NCI-H2107 (cell line): Measurements from ENCODE around the gene SQSTM1.
"Not testable (repeated sequence)": the region's sequence is repeated elsewhere in the genome, so short reads cannot be mapped to it uniquely, and the experiment has no call there.

Experiments
- DNase-seq: peaks from one replicate; lab custom pipeline; 2025; lab: John Stamatoyannopoulos, UW

SQSTM1 gene

DNA sequence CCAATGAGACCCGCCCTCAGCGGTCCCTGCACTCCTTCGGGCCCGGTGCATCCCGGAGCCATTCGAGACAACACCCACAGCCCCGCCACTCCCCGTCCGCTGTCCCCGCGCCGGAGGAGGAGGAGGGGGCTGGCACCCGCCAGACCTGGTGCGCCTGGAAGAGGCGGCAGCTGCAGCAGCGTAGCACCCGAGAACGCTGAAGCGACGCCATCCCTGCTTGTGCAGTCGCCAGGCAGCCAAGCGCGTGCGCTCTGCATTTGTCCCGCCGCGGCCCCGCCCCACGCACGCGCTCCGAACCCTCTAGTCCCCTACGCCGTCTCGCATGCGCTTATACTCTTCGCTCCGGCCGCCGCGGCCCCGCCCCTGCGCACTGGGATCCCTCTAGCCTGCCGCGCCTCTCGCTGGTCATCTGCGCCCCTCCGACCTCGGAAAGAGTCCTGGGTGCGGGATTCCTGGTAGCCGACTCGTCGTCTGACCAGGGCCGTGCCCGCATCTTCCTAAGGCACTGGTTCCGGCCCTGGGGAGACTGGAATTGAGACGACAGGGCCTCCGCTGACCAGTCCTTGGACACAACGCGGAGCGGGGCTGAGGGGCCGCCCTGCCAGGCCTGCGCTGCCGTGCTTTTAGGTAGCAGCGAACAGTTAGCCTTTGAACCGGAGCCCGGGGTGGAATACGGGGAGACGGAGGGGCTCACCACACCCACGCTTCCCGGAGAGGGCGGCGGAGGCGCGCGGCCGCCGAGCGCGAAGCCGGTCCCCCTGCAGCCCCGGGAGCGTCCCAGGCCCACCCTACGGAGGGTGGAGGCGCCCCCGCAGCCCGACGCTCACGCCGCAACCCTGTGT is 38.1 kb downstream of the SQSTM1 start, which contains the start of gene MRNIP:
TSS of gene MRNIP (minus strand) at position 232 of the 842 bp plus-strand sequence. CDS start at position 211, 21 bp downstream.
- peak; percentile 70 for DNase-seq

- no peak for DNase-seq
Measured at GRCh38 chr5:179860301-179860700, 39.6 kb downstream of the SQSTM1 start.

DNA sequence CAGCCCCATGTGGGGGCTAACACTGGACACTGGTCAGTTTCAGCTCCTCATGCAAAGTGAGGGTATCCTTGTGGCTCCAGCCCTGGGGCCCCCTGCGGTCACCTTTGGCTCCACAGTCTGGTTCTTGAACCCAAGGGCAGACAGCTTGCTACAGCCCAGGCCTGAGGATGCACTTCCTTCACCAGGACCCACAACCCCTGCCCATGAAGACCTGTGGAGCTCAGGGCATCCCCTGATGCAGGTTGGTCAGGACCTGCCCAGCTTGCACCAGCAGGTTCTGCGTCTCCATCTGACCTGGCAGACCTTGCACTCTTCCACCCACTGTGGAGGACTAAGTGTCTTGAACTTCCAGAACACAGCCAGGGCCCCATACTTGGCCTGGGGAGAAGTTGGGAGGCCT is 41.6 kb downstream of the SQSTM1 start:
- no peak for DNase-seq

DNA sequence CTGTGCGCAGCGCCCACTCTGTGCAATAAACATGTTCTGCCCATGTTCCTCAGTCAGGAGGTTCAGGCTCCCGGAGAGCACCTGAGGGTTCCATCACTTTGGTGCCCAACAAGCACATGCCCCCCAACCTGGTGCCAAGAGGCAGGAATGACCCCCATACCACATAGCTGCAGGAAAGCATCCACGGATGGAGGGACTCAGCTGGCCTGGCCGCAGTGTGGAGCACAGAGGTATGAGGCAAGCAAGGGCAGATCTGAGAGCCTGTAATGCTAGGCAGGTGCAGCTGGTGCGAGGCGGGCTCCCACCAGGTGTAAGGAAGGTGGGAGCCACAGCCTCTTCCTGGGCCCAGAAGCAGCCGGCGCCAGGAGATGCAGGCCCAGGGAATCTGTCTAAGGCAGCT is 42.2 kb downstream of the SQSTM1 start:
- no peak for DNase-seq

GRCh38 chr5:179863449-179864085 is 42.9 kb downstream of the SQSTM1 start:
- no peak for DNase-seq

GRCh38 chr5:179864686-179865085 is 44.0 kb downstream of the SQSTM1 start:
- no peak for DNase-seq

DNA sequence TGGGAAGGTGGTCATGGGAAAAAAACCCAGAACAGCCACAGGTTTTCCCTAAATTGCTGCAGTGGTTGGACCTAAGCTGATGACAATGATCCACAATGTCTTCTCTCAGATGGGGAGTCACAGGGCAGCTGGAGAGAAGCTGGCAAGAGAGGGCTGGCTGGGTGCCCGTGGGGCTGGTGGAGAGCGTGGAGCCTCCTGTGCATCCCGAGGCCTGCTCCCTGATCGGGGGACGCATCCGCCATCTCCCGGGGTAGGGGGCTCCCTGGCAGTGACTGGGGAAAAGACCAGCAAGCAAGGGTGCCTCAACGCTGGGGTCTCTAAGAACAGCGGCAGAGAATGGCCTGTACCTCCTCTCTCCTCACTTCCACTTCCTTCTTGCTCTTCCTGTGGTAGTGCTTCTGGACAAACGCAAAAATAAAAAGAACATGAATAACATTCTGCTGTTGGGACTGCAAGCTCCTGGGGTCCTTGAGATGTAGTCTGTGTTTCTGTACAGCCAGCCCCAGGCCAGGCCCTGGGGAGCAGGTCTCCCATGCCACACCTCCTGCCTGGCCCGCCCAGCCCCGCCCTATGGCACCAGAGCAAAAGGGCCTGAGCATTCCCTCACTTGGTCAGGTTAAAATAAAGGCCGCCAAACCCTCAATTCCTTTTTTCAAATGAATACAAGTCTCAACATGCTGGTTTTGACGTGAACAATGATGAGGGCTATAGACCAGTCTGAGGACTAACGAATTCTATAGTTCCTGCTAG is 45.0 kb downstream of the SQSTM1 start:
- no peak for DNase-seq

DNA sequence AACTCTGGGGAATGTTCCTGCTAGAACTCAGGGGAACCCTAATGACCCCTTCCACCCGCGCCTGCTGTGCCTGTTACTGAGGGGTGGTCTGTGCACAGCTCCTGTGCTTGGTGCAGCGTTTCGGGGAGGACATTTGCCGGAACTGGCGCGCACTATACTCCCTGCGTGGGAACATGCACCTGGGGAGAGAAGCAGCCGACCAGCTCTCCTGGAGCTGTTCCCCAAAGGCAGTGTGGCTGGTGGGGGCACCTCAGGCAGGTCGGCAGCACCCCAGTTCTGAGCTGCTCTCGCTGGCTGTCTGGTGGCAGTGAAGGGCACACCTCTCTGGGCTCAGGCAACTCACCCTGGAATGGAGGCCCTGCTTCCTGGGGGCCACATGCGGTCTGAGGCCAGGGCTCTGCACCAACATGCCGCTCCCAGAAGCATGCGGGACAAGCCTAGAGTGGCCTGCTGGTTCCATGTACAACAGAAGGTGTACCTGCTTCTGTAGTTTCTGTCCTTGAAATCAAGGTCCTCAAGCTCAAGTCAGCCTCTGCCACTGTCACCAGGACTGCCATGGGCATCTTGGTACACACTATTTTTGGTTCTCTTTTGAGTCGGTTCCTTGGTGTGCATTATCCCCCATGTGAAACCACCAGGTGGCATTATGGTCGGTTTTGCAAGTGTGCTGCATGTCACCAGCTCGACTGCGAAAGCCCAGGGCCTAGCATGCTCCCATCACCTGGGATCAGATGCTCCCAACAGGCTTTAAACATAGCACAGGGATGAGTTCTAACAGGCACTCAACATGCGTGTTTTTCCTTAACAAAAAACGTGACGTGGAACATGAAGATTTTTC is 45.8 kb downstream of the SQSTM1 start:
- DNase-seq = no peak

DNA sequence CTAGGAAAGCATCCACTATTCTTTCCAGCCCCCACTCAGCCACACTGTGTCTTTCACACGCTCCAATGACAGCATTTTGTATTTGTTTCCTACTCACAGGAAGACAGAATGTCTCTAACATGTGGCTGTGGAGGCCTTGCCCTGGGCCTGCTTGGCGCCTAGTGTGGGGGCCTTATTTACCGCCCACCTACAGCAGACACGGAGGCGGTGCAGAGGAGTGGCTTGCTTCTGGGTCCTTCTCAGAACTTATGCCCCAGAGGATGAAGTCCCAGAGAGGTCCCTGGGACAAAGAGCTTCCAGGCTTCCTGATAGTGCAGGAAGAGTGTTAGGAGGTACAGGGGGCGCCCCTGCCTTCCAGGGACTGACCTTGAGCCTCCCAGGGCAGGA is 46.4 kb downstream of the SQSTM1 start:
- no peak for DNase-seq

DNA sequence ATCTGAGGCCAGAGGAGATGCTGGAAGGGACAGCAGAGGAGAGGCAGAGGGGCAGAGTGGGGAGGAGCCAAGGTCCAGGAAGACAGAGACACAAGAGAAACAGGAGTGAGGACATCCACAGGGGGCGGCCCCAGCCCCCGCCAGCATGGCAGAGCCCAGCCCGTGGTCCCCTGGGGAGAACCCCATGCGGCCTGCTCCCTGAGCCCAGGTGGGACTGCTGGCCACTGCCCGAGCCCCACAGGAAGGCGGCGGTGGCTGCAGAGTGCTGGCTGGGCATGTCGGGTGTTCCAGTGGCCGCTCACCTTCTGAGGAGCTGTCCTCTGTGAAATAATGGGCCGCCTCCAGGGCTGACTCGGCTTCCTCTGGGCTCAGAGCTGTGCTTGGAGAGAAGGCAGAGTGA is 46.8 kb downstream of the SQSTM1 start:
- no peak for DNase-seq

DNA sequence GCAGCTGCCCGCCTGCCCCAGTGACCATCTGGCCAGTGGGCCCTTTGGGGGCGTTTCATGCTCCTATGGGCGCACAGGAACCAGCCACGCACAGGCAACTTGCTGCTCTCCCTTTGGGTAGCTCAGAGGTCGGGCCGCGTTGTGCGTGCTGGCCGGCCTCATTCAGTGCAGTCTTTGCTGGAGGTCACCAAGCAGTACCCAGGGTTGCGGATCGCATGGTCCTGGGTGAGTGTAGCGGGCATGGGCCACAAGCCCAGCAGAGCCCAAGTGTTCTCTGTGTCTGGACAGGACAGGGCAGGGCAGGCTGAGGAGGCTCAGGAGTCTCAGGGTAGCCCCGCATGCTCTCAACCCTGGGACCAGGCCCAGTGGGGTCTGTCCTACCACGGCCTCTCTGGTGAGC is 47.8 kb downstream of the SQSTM1 start:
- no peak for DNase-seq

DNA sequence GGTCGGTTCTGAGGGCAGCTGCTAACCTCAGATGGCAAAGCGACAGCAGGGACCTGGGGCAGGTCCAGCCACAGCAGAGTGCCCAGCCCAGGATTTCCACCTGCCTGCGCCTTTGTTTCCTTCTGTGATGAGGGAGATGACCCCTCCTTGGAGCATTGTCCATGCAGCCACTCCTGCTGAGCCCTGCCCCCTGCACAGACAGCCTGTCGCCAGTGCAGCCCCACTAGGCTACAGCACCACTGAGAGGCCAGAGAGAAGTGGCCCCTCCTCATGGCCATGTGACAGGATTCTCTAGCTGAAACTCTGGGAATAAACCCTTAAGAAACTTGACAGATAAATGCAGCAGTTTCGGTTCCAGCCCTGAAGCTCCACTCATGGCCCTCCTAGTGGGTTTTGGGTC is 48.4 kb downstream of the SQSTM1 start:
- DNase-seq = no peak

GRCh38 chr5:179869641-179870402 is 49.1 kb downstream of the SQSTM1 start:
- no peak for DNase-seq

- DNase-seq = no peak
Measured at GRCh38 chr5:179870403-179870903, 49.7 kb downstream of the SQSTM1 start.

DNA sequence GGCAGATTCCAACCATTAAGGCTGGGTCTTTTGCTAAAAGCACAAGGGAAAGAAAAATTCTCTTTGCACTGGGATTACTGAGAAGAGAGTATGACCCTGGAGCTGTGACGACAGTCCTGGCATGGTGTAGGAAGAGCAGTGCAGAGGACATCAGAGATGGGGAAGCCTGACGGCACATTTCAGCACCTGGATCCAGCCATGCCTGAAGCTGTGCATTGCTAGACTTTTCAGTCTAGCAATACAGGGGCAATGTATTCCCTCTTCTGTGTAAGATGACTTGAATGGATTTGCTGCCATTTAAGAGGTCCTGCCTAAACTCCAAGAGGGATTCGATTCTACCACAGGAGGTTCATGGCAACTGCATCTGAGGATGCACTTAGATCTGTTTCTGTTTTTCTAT is 50.2 kb downstream of the SQSTM1 start:
- no peak for DNase-seq

DNA sequence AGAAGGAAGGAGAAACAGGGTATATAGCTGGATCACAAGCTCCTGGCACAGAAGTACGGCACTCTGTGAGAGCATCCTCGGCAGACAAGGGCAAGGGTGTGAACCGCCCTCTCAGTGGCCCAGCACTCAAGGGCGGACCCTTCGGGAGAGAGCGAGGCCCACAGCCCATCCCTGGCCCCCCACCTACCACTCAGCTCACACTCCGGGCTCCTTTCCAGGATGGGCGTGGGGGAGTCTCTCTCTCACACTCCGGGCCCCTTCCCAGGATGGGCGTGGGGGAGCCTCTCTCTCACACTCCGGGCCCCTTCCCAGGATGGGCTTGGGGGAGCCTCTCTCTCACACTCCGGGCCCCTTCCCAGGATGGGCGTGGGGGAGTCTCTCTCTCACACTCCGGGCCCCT is 50.8 kb downstream of the SQSTM1 start:
- not testable (repeated sequence) for DNase-seq

DNA sequence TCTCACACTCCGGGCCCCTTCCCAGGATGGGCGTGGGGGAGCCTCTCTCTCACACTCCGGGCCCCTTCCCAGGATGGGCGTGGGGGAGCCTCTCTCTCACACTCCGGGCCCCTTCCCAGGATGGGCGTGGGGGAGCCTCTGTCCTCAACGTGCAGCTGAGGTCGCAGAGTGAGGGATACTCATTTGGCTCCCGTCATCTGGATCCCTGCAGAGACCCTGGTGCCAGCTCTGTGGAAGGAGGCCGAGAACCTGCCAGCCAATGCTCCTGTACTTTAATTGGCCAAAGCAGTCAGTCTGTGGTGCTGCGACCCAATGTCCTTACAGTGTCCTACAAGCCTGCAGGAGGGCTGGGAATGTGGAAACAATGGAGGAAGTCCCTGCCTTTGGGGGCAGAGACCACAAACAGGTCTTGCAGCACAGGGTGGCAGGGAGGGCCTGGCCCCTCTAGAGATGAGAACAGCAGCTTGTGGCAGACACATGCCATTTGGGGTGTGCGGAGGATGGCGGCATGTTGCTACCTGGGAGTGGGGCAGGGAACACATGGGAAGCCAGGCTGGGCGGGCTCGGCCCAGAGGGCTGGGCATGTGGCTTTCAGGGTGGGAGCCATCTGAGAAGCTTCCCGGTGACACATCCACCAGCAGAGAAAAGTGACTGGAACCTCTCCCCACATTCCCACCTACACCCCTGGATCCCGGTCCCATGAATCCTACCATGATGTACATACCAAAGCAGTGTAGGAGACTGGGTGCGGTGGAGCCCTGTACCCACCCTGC is 51.5 kb downstream of the SQSTM1 start:
- DNase-seq = no peak

DNA sequence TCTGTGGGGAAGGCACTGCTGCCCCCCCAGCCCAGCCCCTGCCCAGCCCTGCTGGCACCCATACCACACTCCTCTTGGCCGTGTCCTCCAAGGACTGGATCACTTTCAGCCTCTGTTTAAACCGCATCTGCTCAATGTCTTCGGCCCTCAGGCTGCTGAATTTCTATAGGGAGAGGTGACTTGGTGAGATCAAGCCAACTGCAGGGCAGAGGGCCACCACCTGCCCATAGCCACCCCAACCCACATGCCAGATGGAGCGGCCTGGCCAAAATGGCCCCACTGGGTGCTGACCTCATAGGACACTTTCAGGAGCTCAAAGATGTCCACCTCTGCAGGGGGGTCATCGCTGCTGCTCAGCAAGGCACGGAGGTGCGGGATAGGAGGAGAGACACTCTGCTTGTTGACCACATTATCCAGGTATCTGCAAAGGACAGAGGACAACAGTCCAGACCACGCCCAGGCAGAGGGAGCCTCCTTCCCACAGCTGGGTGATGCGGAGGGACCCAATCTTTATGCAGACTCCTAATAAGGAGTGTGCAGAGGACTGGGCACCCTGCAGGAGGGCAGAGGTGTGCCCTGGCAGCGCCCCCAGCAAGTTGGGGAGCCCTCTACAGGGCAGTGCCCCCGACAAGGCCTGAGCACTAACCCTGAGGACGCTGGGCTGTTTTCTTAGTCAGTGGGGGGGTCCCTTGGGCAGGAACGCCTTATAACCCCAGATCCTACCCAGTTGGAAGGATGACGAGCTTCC is 52.3 kb downstream of the SQSTM1 start:
- DNase-seq = no peak

DNA sequence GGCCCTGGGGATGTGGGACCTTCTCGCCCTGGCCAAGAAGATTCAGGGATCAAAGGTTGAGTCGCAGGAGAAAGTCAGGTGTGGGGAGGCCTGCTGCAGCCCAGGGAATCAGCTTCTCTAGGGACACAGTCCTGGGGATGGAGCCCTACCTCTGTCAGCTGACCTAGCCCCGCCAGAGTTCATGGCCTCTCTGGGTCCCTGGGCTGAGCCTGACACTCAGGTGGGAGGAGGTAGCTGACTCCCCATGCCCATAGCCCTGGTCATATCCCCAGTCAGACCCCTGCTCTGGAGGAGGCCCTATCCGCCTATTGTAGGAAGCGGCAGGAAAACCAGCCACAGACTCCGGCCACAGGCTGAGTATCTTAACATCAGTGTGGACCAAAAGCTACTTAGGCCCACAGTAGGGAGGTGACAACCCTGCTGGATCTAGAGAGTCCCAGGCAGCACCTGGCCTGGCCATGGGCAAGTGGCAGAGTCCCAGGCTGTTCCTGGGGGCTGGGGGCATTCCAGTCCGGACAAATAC is 52.9 kb downstream of the SQSTM1 start:
- DNase-seq = no peak
